TTC549 (cell line): ENCODE results near the gene LAT.
A peak's percentile ranks its signal among the peaks of the same experiment; 100 is the strongest.
"Not testable (repeated sequence)": the region's sequence is repeated elsewhere in the genome, so short reads cannot be mapped to it uniquely, and the experiment has no call there.

Experiments used
- FAIRE-seq: peaks from 2 replicates; lab custom pipeline; 2012; peaks lifted over from hg19 to GRCh38; lab: Jason Lieb, UNC

Gene LAT

GRCh38 chr16:28984619-28985135 is at the start of gene LAT:
TSS of gene LAT (plus strand) at chr16:28985052. CDS start at chr16:28985418, 366 bp downstream.
- no peak for FAIRE-seq

GRCh38 chr16:28935346-28935745 is 49.5 kb upstream of the LAT start:
- FAIRE-seq = no peak

- no peak for FAIRE-seq
Measured at GRCh38 chr16:28935924-28936783, 48.7 kb upstream of the LAT start.

GRCh38 chr16:28936784-28937155 is 48.1 kb upstream of the LAT start:
- FAIRE-seq = no peak

- FAIRE-seq = no peak
Measured at GRCh38 chr16:28937222-28937876, 47.5 kb upstream of the LAT start.

GRCh38 chr16:28938721-28939120 is 46.1 kb upstream of the LAT start:
- FAIRE-seq = no peak

GRCh38 chr16:28939825-28940224 is 45.0 kb upstream of the LAT start:
- not testable (repeated sequence) for FAIRE-seq

GRCh38 chr16:28943281-28943680 is 41.6 kb upstream of the LAT start:
- no peak for FAIRE-seq

GRCh38 chr16:28946681-28947080 is 38.2 kb upstream of the LAT start:
- FAIRE-seq = no peak

GRCh38 chr16:28950648-28951409 is 34.0 kb upstream of the LAT start, which contains the start of gene NFATC2IP:
TSS of gene NFATC2IP (plus strand) at chr16:28950937. CDS start at chr16:28951012, 75 bp downstream.
- peak; percentile 92 for FAIRE-seq

- FAIRE-seq = no peak
Measured at GRCh38 chr16:28951410-28951943, 33.4 kb upstream of the LAT start.

GRCh38 chr16:28958216-28958615 is 26.6 kb upstream of the LAT start:
- no peak for FAIRE-seq

GRCh38 chr16:28958836-28959235 is 26.0 kb upstream of the LAT start:
- no peak for FAIRE-seq

GRCh38 chr16:28964072-28964471 is 20.8 kb upstream of the LAT start:
- FAIRE-seq = no peak

GRCh38 chr16:28964496-28964895 is 20.4 kb upstream of the LAT start:
- no peak for FAIRE-seq

GRCh38 chr16:28967156-28967555 is 17.7 kb upstream of the LAT start:
- FAIRE-seq = no peak

GRCh38 chr16:28969696-28970095 is 15.2 kb upstream of the LAT start:
- not testable (repeated sequence) for FAIRE-seq

- FAIRE-seq = no peak
Measured at GRCh38 chr16:28974007-28974436, 10.8 kb upstream of the LAT start.

- peak; percentile 65 for FAIRE-seq
Measured at GRCh38 chr16:28974437-28975157, 10.3 kb upstream of the LAT start, which contains the start of gene SPNS1. TSS of gene SPNS1 (plus strand) at chr16:28974778. CDS start at chr16:28975152, 374 bp downstream.

- no peak for FAIRE-seq
Measured at GRCh38 chr16:28975158-28975599, 9.7 kb upstream of the LAT start.
